Sigmoid colon (tissue), 4 donors: ENCODE data around the gene HSD17B10.

ENCODE experiments used
- CTCF ChIP-seq, 4 experiments: fragments of 450-650 bp in 3 of 4; fragments of 200-600 bp in 1 of 4; IDR thresholded peaks; one replicate each; pipeline ENCODE4 v1.5.1; 2016 to 2019; ENCODE audit warnings: antibody characterized with exemption in 4 of 4, mild to moderate bottlenecking in 3 of 4, moderate library complexity in 2 of 4
- EP300 ChIP-seq, 4 donors: sonication (generic); formaldehyde crosslinking; IDR thresholded peaks; one replicate each; pipeline ENCODE4 v1.6.1; 2017; ENCODE audit warnings: antibody characterized with exemption in 4 of 4
- POLR2A ChIP-seq, 2 donors: fragments of 450-650 bp; IDR thresholded peaks; one replicate each; pipeline ENCODE4 v1.6.1; 2016; ENCODE audit warnings: antibody characterized with exemption in 2 of 2, mild to moderate bottlenecking in 2 of 2, moderate library complexity in 2 of 2
- POLR2AphosphoS5 ChIP-seq, 4 donors: sonication (generic); formaldehyde crosslinking; IDR thresholded peaks; one replicate each; pipeline ENCODE4 v1.6.1; 2017; ENCODE audit warnings: antibody characterized with exemption in 4 of 4

DNA sequence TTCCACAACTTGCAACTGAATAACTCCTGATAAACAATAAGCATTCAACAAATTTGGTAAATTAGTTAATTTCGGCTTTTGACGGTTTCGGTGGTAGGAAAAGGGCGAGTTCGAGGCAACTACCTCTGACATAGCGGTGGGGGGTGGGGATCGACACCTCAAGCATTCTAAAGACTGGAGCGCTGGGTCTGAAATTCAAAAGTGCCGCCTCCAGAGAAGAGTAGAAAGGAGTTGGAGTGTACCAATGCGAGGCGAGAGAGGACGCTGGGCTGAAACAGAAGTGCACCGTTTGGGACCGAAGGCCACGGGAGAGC is 12.4 kb downstream of the HSD17B10 start:
- TF ChIP-seq POLR2A (IDR thresholded peaks at IDR 0.05) (no peak), CTCF (IDR thresholded peaks at IDR 0.05) (no peak), POLR2AphosphoS5 (IDR thresholded peaks at IDR 0.05) (no peak), EP300 (IDR thresholded peaks at IDR 0.05) (no peak)
